Right lobe of liver (tissue), 6 donors: ENCODE measurements around the gene SPATA9. TPM values are rescaled to one million over a fixed set of nuclear protein-coding genes. Genes with fewer than 3 reads are reported as not detected.

ENCODE experiments used
- ATAC-seq, 4 donors: fragments of 200-7000 bp; cut with Tn5 transposase; one replicate each; pipeline ENCODE4 v1.9.1; 2020; ENCODE audit warnings: mild to moderate bottlenecking in 4 of 4, moderate library complexity in 4 of 4
- DNase-seq, 3 donors: peaks; one replicate each; pipeline ENCODE4 v3.0.0-alpha.2; 2020
- H3K27ac ChIP-seq, 3 donors: fragments of 200-600 bp; one replicate each; pipeline ENCODE4 v1.8.0; 2022
- H3K27me3 ChIP-seq, 2 donors: fragments of 200-600 bp; one replicate each; pipeline ENCODE4 v1.8.0; 2022
- H3K36me3 ChIP-seq, 4 donors: fragments of 200-600 bp; sonication (generic) in 1 of 4; one replicate each; pipeline versions ENCODE4 v1.5.1 to v1.8.0; 2017 to 2022; ENCODE audit warnings: control low read depth in 1 of 4
- H3K4me1 ChIP-seq, 4 donors: fragments of 200-600 bp; sonication (generic) in 1 of 4; one replicate each; pipeline versions ENCODE4 v1.5.1 to v1.8.0; 2017 to 2022; ENCODE audit warnings: control low read depth in 1 of 4
- H3K4me3 ChIP-seq, 3 donors: fragments of 200-600 bp; one replicate each; pipeline ENCODE4 v1.8.0; 2022
- H3K9me3 ChIP-seq, 4 donors: fragments of 200-600 bp; sonication (generic) in 1 of 4; one replicate each; pipeline versions ENCODE4 v1.5.1 to v1.8.0; 2017 to 2022; ENCODE audit warnings: control low read depth in 1 of 4
- CTCF ChIP-seq, 4 donors: fragments of 200-600 bp in 3 of 4; fragments of 450-650 bp in 1 of 4; IDR thresholded peaks; one replicate each; pipeline versions ENCODE4 v1.5.1 to v1.8.0; 2016 to 2022; ENCODE audit warnings: antibody characterized with exemption in 4 of 4, mild to moderate bottlenecking in 2 of 4
- POLR2A ChIP-seq: fragments of 450-650 bp; IDR thresholded peaks from one replicate; pipeline ENCODE4 v1.6.1; 2017; ENCODE audit warnings: antibody characterized with exemption, mild to moderate bottlenecking
- WGBS: methylation state at CpG from one replicate; pipeline ENCODE4 v1.1.6; 2018; ENCODE audit warnings: low coverage, low lambda C conversion rate; ENCODE audit not compliant: insufficient coverage; ENCODE audit errors: missing lambda C conversion rate; 5-methylcytosine and 5-hydroxymethylcytosine counted together
- intact Hi-C, 2 donors: fragments of 100-400 bp; cut with DNase I; formaldehyde crosslinking; loops; one replicate each; pipeline versions ENCODE4 v1.11.2 to v1.14.1; 2022
- total RNA-seq, 6 experiments: library from RNA; depleted of rRNA in 2 of 6; stranded (reverse); fragments of >200 nt in 2 of 6; fragmentation: NEBNext Ultra II Directional in 3 of 6; extraction: Animal tissue kit (Norgen Biotek cat#: 25700) in 3 of 6; gene quantifications; one replicate each; pipeline versions ENCODE4 v1.1.0 to v1.2.4, GENCODE V29; 2016 to 2023
- donor health status: DM: no; HTN: yes; CAD: no.
- donor health status: DM: no; HTN: no; CAD: no.
- donor health status: DM: no; HTN: no; CAD: no.
- donor health status: DM: no; HTN: yes; CAD: no.
- donor health status: DM: no; HTN: yes; CAD: no.

SPATA9 gene
- total RNA-seq, 6 experiments from 2014 or later, result 0.35 to 0.55 (median 0.38) TPM; not detected in 2

GRCh38 chr5:95667061-95667618 lies 15.7 kb downstream of the SPATA9 start:
- no peak for ATAC-seq
- intact Hi-C loops, result loop anchor here in 1 of 2 donors (10.0 kb wide), 1 partner anchor 178 kb away; no protein-coding TSS in a partner anchor
- 72% methylated on average over 4 of the region's 4 CpGs for WGBS
- peaks cover 0 to 9% (median 0%) of the 10 kb centered on the region in 4 donors for H3K4me1 ChIP-seq
- H3K9me3 ChIP-seq, result no peaks in the 10 kb centered on the region
- DNase-seq, result no peak
- H3K27ac ChIP-seq, result no peak overlapping the region
- H3K4me3 ChIP-seq, result no peak overlapping the region
- no peaks in the 10 kb centered on the region for H3K27me3 ChIP-seq
- H3K36me3 ChIP-seq, result no peaks in the 10 kb centered on the region
- TF ChIP-seq POLR2A (no peak), CTCF (IDR thresholded peaks at IDR 0.05) (no peak)

GRCh38 chr5:95664204-95664786 lies 18.5 kb downstream of the SPATA9 start:
- no peaks in the 10 kb centered on the region for H3K9me3 ChIP-seq
- 2% methylated on average over 3 of the region's 3 CpGs for WGBS
- intact Hi-C loops, result loop anchor here in 1 of 2 donors (10.0 kb wide), 1 partner anchor 181 kb away; no protein-coding TSS in a partner anchor
- no peak for TF ChIP-seq POLR2A
- TF ChIP-seq CTCF (IDR thresholded peaks at IDR 0.05), result peak; percentile 77 to 82 (median 80)
- H3K4me1 ChIP-seq, result peaks cover 0 to 5% (median 0%) of the 10 kb centered on the region in 4 donors
- no peaks in the 10 kb centered on the region for H3K36me3 ChIP-seq
- peak overlapping the region in 1 of 3 donors; percentile 10 for H3K27ac ChIP-seq
- no peaks in the 10 kb centered on the region for H3K27me3 ChIP-seq
- DNase-seq (no peak), ATAC-seq (peak; percentile 62 to 80 (median 70))
- H3K4me3 ChIP-seq, result no peak overlapping the region

GRCh38 chr5:95662946-95663345 lies 19.8 kb downstream of the SPATA9 start:
- Histone ChIP-seq H3K4me1 (peaks cover 0 to 5% (median 0%) of the 10 kb centered on the region in 4 donors), H3K4me3 (no peak overlapping the region), H3K36me3 (no peaks in the 10 kb centered on the region), H3K27me3 (no peaks in the 10 kb centered on the region), H3K9me3 (no peaks in the 10 kb centered on the region), H3K27ac (no peak overlapping the region)
- intact Hi-C loops, result loop anchor here in 1 of 2 donors (10.0 kb wide), 1 partner anchor 182 kb away; no protein-coding TSS in a partner anchor
- no peak for TF ChIP-seq POLR2A
- TF ChIP-seq CTCF (IDR thresholded peaks at IDR 0.05), result no peak
- ATAC-seq (no peak), DNase-seq (no peak)

GRCh38 chr5:95660060-95660459 lies 22.7 kb downstream of the SPATA9 start:
- no peak for TF ChIP-seq POLR2A
- TF ChIP-seq CTCF (IDR thresholded peaks at IDR 0.05), result no peak
- intact Hi-C loops, result loop anchor here in 1 of 2 donors (10.0 kb wide), 1 partner anchor 185 kb away; no protein-coding TSS in a partner anchor
- H3K27me3 ChIP-seq, result no peaks in the 10 kb centered on the region
- H3K36me3 ChIP-seq, result no peaks in the 10 kb centered on the region
- H3K27ac ChIP-seq, result no peak overlapping the region
- H3K4me1 ChIP-seq, result peaks cover 0 to 5% (median 0%) of the 10 kb centered on the region in 4 donors
- no peak for DNase-seq
- WGBS, result 100% methylated on average over 2 of the region's 2 CpGs
- H3K9me3 ChIP-seq, result no peaks in the 10 kb centered on the region
- no peak for ATAC-seq
- H3K4me3 ChIP-seq, result no peak overlapping the region
